GM18499 (cell line): ENCODE measurements around the gene HS3ST4.

Source experiments
- ATAC-seq: cut with Tn5 transposase; IDR thresholded peaks from one replicate; pipeline ENCODE4 v1.9.1; 2021; ENCODE audit warnings: moderate number of reproducible peaks; ENCODE audit not compliant: insufficient read depth, unreplicated experiment

Gene HS3ST4

GRCh38 chr16:25691519-25692091, at the start of gene HS3ST4:
Gene HS3ST4 (plus strand): TSS chr16:25691959.
- ATAC-seq = no peak

DNA sequence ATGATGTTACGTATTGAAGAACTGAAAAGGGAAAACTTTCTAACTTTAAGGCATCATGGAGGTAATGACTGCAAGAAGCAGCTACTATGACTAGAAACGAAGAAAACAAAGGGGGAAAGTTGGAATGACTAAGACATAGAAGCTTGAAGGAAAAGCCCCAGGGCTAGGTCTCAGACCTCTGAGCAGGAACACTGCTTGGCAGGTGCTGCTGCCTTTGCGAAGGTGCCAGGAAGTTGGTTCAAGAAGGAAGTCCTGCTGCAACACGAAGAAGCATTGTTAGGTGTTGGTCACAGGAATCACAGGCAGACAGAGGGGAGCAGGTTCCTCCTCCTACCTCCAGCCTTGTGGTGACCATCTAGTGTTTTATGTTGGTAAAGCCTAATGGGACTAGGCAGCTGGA, 48.1 kb upstream of the HS3ST4 start:
- ATAC-seq = no peak

GRCh38 chr16:25656639-25657038, 35.1 kb upstream of the HS3ST4 start:
- no peak for ATAC-seq

GRCh38 chr16:25676820-25677219, 14.9 kb upstream of the HS3ST4 start:
- no peak for ATAC-seq

DNA sequence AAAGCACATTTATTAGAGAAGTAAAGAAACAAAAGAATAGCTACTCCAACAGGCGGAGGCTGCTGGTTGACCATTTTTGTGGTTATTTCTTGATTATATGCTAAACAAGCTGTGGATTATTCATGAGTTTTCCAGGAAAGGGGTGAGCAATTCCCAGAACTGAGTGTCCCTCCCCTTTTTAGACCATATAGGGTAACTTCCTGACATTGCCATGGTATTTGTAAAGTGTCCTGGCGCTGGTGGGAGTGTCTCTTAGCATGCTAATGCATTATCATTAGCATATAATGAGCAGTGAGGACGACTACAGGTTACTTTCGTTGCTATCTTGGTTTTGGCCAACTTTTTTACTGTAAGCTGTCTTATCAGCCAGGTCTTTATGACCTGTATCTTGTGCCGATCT, 12.2 kb upstream of the HS3ST4 start:
- no peak for ATAC-seq

DNA sequence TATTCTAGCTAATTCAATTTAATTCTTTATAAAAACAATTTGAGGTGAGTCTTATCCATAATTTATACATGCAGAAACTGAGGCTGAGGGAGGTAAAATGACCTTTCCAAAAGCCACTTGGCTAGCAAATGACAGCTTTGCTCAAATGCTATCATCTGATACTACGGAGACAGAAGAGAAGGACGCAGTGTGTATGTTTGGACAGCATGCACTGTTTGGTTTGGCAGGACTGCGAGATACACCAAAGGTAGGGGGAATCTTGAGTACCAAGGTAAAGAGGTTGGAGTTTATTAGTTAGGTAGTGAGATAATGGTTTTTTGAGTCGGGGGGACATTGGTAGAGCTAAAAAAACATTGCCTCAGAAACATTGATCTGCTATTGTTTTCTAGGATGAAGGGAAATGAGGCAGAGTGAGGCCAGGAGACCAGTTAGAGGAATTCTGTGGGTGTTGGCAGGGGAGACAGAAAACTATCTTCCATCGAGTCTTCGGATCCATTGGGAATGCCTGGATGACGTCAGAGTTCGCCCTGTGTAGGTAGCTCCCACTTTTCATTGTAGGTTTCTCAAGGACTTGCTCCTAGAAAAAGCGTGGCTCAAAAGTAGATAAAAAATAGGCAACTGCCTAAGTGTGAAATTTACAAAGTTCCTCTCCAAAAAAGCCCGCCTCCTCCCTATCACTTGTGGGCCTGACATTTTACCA, 2.5 kb upstream of the HS3ST4 start:
- no peak for ATAC-seq

GRCh38 chr16:25690552-25691143, 1.1 kb upstream of the HS3ST4 start:
- ATAC-seq = no peak

GRCh38 chr16:25692351-25692741, 587 bp downstream of the HS3ST4 start:
- no peak for ATAC-seq

- no peak for ATAC-seq
These were observed 1.2 kb downstream of the HS3ST4 start for GRCh38 chr16:25692742-25693508.

DNA sequence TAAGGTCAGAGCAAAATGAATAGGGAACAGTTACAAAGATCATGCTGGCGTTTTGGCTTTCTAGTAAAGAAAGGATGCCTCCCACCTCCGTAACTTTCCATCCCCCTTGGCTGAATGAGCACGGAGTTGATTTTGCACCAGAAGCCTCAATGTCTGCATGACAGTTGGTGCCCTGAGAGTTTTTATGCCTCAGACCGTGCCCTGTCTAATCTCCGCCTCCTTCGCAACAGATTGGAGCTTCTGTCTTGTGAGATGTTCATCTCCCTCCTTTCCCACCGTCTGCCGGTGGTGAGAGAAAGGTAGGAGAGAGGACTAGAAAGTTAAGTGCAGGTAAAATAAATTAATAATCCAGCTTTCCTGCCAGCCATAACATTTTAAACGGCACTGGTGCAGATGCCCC, 1.9 kb downstream of the HS3ST4 start:
- ATAC-seq = no peak

GRCh38 chr16:25699069-25699468, 7.3 kb downstream of the HS3ST4 start:
- no peak for ATAC-seq

DNA sequence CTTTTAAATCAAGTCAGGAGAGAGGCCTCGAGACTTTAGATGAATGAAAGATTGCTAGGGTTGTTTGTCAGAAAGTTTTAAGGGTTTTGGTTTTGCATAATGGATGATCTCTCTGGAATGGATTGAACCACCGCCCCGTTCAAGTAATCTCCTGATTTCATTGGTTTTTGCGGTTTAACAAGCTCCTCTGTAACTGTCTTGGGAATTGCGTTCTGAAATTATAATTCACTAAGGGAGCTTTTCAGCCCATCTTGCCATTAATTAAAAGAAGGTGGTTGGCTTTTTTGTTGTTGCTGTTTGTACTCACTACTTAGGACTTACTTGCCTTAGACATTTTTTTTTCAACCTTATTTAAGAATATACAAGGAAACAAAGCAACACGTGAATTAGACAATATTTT, 8.8 kb downstream of the HS3ST4 start:
- ATAC-seq = no peak

DNA sequence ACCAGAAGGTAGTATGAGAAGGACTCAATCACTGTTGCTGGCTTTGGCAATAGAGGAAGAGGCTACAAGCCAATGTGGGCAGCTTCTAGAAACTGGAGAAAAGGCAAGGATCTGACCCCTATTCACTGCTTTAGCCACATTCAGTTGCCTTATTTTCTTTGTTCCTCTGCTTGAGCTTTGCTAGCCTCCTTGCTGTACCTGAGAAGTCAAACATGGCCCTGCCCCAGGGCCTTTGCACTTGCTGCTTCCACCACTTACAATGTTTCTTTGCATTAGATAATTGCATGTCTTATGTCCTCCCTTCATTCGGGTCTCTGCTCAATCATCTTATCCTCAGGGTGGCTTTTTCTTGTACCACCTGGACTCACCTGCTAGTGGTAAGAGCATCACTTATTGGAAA, 15.8 kb downstream of the HS3ST4 start:
- no peak for ATAC-seq

GRCh38 chr16:25707982-25708583, 16.3 kb downstream of the HS3ST4 start:
- no peak for ATAC-seq

- ATAC-seq = no peak
These were observed 17.5 kb downstream of the HS3ST4 start for GRCh38 chr16:25709213-25709612.

DNA sequence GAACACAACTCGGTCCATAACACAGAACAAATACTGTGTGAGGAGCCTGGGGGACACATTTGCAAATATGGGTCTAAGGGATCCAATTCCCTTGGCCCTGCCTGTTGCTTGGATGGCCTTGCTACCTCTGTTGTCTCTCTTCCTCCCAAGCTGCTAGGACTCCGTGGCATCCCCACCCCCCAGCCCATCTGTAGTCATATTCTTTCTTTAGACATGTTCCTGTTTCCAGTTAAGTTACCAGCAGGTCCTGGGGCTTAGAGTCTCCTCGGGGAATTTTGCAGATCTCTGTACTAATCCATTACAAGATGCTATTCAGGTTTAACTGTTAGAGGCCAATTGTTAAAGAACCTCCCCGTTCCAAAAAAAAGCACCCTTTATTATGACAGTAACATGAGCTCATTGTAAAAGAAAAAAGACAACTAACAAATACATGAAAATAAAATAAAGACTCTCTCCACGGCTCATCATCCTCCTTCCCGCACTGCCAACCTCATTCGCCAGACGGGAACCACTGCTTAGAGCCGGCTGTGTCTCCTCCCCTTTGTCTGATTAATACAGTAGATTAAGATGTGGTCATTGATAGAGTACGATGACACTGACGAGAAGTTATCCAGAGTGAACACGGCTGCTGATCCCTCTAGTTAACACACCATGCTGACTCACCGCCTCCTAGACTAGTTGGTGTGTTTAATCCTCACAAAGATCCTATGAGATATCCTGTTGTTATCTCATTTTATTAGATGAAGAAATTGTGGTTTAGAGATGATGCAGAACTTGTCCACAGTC, 22.2 kb downstream of the HS3ST4 start:
- no peak for ATAC-seq

DNA sequence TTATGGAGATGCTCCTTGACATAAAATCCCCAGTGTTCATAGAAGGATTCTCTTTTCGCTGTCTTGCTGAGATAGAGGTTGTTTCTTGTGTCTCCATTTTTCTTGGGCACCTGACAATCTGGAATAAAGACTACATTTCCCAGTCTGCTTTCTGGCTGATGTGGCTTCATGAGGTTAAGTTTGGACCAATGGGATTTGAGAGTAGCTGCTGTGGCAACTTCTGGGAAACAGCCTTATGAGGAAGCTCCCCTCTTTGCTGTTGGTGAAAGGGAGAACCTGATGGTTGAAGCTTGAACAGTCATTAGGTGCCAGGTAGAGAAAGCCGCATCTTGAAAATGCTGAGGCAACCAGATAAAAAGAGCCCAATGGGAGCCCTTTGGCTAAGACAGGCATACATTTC, 24.4 kb downstream of the HS3ST4 start:
- no peak for ATAC-seq

GRCh38 chr16:25721439-25721838, 29.7 kb downstream of the HS3ST4 start:
- no peak for ATAC-seq

GRCh38 chr16:25726430-25727098, 34.8 kb downstream of the HS3ST4 start:
- ATAC-seq = no peak
